ENCODE measurements around the gene TSSC4. TPM values are rescaled to one million over a fixed set of nuclear protein-coding genes. Genes with fewer than 3 reads are reported as not detected.

Gene TSSC4
- total and polyA plus RNA-seq, 2 of the 13 experiments (the other 11 are each of a cell fraction or from before 2014, with no cell fraction given): 16.2 to 58.6 TPM

DNA sequence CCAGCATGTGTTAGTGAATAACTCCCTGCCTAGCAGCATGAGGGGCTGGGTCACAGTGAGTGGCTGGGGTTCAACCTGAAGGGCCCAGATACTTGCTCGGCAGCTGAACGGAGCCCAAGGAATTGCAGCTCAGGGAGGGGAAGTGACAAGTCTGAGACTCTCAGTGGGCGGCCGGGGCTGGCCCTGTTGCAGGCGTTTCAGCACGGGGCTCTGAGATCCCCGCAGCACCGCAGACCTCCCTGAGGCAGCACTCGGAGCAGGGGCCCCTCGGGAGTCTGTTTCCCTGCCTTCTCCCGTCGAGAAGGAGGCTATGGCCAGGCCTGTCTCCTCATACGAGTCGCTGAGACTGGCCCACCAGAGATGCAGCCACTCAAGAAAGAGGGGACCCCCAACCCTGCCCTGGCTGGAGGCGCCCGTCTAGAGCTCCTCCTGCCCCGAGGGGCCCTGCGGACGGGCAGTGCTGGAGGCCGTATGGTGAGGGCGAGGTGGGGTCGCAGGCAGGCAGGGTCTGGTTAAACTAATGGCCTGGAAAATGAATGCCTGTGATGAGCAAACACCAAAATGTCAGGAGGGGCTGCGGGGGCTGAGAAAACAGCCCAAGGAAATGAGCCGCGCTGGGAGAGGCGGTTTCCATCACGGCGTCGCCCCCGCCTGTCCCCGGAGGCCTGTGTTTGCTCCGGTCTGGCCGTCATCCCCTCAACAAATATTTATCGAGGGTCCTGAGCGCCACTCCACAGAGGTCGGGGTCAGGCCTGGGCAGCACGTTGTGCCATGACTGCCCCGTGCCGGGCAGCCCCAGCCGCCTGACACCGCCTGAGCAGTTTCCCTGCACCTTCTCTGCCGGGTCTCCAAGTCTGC, 9.3 kb downstream of the TSSC4 start (continued):
- TF ChIP-seq DPF2 (CRISPR knock-in tag; IDR thresholded peaks at IDR 0.05; ENCODE audit: borderline replicate concordance, low read depth) (no peak), CENPBD1 (CRISPR knock-in tag; IDR thresholded peaks at IDR 0.05; ENCODE audit: borderline replicate concordance, low read depth) (no peak), ZNF451 (CRISPR knock-in tag; IDR thresholded peaks at IDR 0.05) (no peak), GATAD2A (CRISPR knock-in tag; IDR thresholded peaks at IDR 0.05) (peak; percentile 85; the same call in 1 of the 2 replicates), HINFP (CRISPR knock-in tag; IDR thresholded peaks at IDR 0.05; ENCODE audit: low read depth) (no peak), SMAD9 (CRISPR knock-in tag; IDR thresholded peaks at IDR 0.05) (no peak), YEATS4 (CRISPR knock-in tag; IDR thresholded peaks at IDR 0.05; ENCODE audit: borderline replicate concordance) (0 out of 2 replicates have a peak, but pooled peaks have one; percentile 21), DBP (CRISPR knock-in tag; IDR thresholded peaks at IDR 0.05; ENCODE audit: not compliant biosample characterization) (peak; percentile 77), HOXA3 (CRISPR knock-in tag; IDR thresholded peaks at IDR 0.05) (peak; percentile 68), THRA (CRISPR knock-in tag; IDR thresholded peaks at IDR 0.05; ENCODE audit: borderline replicate concordance) (peak; percentile 73), SIX4 (CRISPR knock-in tag; IDR thresholded peaks at IDR 0.05) (no peak), ZBTB3 (CRISPR knock-in tag; IDR thresholded peaks at IDR 0.05; ENCODE audit: borderline replicate concordance, low read depth) (no peak), ZNF720 (CRISPR knock-in tag; IDR thresholded peaks at IDR 0.05) (no peak), ZNF552 (CRISPR knock-in tag; IDR thresholded peaks at IDR 0.05; ENCODE audit: borderline replicate concordance) (no peak), MTERF4 (CRISPR knock-in tag; IDR thresholded peaks at IDR 0.05) (no peak), MAFG (CRISPR knock-in tag; IDR thresholded peaks at IDR 0.05) (no peak)
- TF ChIP-seq, protein P1, sequence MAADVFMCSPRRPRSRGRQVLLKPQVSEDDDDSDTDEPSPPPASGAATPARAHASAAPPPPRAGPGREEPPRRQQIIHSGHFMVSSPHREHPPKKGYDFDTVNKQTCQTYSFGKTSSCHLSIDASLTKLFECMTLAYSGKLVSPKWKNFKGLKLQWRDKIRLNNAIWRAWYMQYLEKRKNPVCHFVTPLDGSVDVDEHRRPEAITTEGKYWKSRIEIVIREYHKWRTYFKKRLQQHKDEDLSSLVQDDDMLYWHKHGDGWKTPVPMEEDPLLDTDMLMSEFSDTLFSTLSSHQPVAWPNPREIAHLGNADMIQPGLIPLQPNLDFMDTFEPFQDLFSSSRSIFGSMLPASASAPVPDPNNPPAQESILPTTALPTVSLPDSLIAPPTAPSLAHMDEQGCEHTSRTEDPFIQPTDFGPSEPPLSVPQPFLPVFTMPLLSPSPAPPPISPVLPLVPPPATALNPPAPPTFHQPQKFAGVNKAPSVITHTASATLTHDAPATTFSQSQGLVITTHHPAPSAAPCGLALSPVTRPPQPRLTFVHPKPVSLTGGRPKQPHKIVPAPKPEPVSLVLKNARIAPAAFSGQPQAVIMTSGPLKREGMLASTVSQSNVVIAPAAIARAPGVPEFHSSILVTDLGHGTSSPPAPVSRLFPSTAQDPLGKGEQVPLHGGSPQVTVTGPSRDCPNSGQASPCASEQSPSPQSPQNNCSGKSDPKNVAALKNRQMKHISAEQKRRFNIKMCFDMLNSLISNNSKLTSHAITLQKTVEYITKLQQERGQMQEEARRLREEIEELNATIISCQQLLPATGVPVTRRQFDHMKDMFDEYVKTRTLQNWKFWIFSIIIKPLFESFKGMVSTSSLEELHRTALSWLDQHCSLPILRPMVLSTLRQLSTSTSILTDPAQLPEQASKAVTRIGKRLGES (CRISPR knock-in tag; IDR thresholded peaks at IDR 0.05; ENCODE audit: borderline replicate concordance): 0 out of 2 replicates have a peak, but pooled peaks have one; percentile 42
- TF ChIP-seq, protein P2, sequence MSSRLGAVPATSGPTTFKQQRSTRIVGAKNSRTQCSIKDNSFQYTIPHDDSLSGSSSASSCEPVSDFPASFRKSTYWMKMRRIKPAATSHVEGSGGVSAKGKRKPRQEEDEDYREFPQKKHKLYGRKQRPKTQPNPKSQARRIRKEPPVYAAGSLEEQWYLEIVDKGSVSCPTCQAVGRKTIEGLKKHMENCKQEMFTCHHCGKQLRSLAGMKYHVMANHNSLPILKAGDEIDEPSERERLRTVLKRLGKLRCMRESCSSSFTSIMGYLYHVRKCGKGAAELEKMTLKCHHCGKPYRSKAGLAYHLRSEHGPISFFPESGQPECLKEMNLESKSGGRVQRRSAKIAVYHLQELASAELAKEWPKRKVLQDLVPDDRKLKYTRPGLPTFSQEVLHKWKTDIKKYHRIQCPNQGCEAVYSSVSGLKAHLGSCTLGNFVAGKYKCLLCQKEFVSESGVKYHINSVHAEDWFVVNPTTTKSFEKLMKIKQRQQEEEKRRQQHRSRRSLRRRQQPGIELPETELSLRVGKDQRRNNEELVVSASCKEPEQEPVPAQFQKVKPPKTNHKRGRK (CRISPR knock-in tag; IDR thresholded peaks at IDR 0.05): no peak

All from HepG2 (cell line).